Ishikawa (cell line): ENCODE measurements around the gene MICAL3.

ENCODE experiments used
- CEBPB ChIP-seq: IDR thresholded peaks from 2 replicates; pipeline ENCODE4 v1.6.1; 2012
- CREB1 ChIP-seq: IDR thresholded peaks from 2 replicates; pipeline ENCODE4 v1.6.1; 2012; ENCODE audit warnings: low read depth
- EGR1 ChIP-seq: IDR thresholded peaks from 2 replicates; pipeline ENCODE4 v1.6.1; 2012
- EP300 ChIP-seq: IDR thresholded peaks from 2 replicates; pipeline ENCODE4 v1.6.1; 2012; ENCODE audit warnings: borderline replicate concordance
- FOXM1 ChIP-seq: IDR thresholded peaks from 2 replicates; pipeline ENCODE4 v1.6.1; 2012; ENCODE audit warnings: low read depth, borderline replicate concordance
- RAD21 ChIP-seq: IDR thresholded peaks from 2 replicates; pipeline ENCODE4 v1.6.1; 2012; ENCODE audit warnings: low read depth
- TAF1 ChIP-seq: IDR thresholded peaks from 2 replicates; pipeline ENCODE4 v1.6.1; 2012; ENCODE audit warnings: low read depth, mild to moderate bottlenecking
- TEAD4 ChIP-seq: IDR thresholded peaks from 2 replicates; pipeline ENCODE4 v1.6.1; 2012
- YY1 ChIP-seq: IDR thresholded peaks from 2 replicates; pipeline ENCODE4 v1.6.1; 2012; ENCODE audit warnings: low read depth
- ZBTB7A ChIP-seq: IDR thresholded peaks from 2 replicates; pipeline ENCODE4 v1.6.1; 2012; ENCODE audit warnings: low read depth
- TF ChIP-seq, protein P1 (sequence below): IDR thresholded peaks from 2 replicates; pipeline ENCODE4 v1.6.1; 2012; ENCODE audit warnings: low read depth, mild to moderate bottlenecking
- TF ChIP-seq, protein P2 (sequence below): IDR thresholded peaks from 2 replicates; pipeline ENCODE4 v1.6.1; 2012

DNA sequence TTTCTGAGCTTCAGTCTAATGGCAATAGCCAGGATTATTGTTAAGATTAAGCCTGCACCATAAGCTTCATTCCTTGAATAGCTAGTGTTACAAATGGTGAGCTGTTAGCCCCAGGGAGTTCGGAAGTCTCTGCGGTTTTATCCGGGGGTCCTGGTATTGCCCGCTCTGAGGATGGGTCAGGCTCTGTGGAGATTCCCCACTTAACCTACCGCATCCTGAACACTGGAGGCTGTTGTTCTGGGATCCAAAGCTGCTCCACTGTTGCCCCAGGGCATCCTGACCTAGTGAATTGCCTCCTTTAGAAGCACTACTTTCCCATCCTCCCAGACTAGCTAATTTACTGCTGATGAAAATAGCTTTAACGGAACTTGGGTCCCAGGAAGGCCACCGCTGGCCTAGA, 38.9 kb upstream of the MICAL3 start:
- TF ChIP-seq TEAD4, result no peak
- no peak for TF ChIP-seq RAD21
- TF ChIP-seq CEBPB, result no peak
- TF ChIP-seq, protein P1, sequence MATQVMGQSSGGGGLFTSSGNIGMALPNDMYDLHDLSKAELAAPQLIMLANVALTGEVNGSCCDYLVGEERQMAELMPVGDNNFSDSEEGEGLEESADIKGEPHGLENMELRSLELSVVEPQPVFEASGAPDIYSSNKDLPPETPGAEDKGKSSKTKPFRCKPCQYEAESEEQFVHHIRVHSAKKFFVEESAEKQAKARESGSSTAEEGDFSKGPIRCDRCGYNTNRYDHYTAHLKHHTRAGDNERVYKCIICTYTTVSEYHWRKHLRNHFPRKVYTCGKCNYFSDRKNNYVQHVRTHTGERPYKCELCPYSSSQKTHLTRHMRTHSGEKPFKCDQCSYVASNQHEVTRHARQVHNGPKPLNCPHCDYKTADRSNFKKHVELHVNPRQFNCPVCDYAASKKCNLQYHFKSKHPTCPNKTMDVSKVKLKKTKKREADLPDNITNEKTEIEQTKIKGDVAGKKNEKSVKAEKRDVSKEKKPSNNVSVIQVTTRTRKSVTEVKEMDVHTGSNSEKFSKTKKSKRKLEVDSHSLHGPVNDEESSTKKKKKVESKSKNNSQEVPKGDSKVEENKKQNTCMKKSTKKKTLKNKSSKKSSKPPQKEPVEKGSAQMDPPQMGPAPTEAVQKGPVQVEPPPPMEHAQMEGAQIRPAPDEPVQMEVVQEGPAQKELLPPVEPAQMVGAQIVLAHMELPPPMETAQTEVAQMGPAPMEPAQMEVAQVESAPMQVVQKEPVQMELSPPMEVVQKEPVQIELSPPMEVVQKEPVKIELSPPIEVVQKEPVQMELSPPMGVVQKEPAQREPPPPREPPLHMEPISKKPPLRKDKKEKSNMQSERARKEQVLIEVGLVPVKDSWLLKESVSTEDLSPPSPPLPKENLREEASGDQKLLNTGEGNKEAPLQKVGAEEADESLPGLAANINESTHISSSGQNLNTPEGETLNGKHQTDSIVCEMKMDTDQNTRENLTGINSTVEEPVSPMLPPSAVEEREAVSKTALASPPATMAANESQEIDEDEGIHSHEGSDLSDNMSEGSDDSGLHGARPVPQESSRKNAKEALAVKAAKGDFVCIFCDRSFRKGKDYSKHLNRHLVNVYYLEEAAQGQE, result no peak
- TF ChIP-seq EP300, result no peak
- TF ChIP-seq ZBTB7A, result no peak
- TF ChIP-seq YY1, result no peak
- TF ChIP-seq, protein P2, sequence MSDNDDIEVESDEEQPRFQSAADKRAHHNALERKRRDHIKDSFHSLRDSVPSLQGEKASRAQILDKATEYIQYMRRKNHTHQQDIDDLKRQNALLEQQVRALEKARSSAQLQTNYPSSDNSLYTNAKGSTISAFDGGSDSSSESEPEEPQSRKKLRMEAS, result no peak
- TF ChIP-seq EGR1, result no peak
- TF ChIP-seq CREB1, result no peak
- no peak for TF ChIP-seq TAF1
- TF ChIP-seq FOXM1, result no peak
